NCI-H2107 treated with DMSO at 0.1 percent for 48 hours (cell line): ENCODE measurements around the gene HMCN1.
"Not testable (repeated sequence)": the region's sequence is repeated elsewhere in the genome, so short reads cannot be mapped to it uniquely, and the experiment has no call there.

Source experiments
- DNase-seq: peaks from one replicate; lab custom pipeline; 2025; ENCODE audit not compliant: unreplicated experiment; lab: John Stamatoyannopoulos, UW

HMCN1 gene

GRCh38 chr1:185739967-185740366 is 5.8 kb downstream of the HMCN1 start:
- DNase-seq = no peak

GRCh38 chr1:185741551-185741950 is 7.4 kb downstream of the HMCN1 start:
- no peak for DNase-seq

GRCh38 chr1:185742403-185742802 is 8.2 kb downstream of the HMCN1 start:
- no peak for DNase-seq

- no peak for DNase-seq
Measured at GRCh38 chr1:185745165-185745564, 11.0 kb downstream of the HMCN1 start.

- no peak for DNase-seq
Measured at GRCh38 chr1:185759061-185759460, 24.9 kb downstream of the HMCN1 start.

GRCh38 chr1:185761841-185762240 is 27.6 kb downstream of the HMCN1 start:
- DNase-seq = no peak

- no peak for DNase-seq
Measured at GRCh38 chr1:185767508-185768120, 33.4 kb downstream of the HMCN1 start.

- DNase-seq = no peak
Measured at GRCh38 chr1:185768371-185768770, 34.2 kb downstream of the HMCN1 start.

- no peak for DNase-seq
Measured at GRCh38 chr1:185769136-185769535, 34.9 kb downstream of the HMCN1 start.

GRCh38 chr1:185774394-185774793 is 40.2 kb downstream of the HMCN1 start:
- no peak for DNase-seq

GRCh38 chr1:185775501-185775900 is 41.3 kb downstream of the HMCN1 start:
- DNase-seq = peak; percentile 57

- DNase-seq = no peak
Measured at GRCh38 chr1:185776522-185776921, 42.3 kb downstream of the HMCN1 start.

GRCh38 chr1:185783860-185784259 is 49.7 kb downstream of the HMCN1 start:
- DNase-seq = not testable (repeated sequence)

- no peak for DNase-seq
Measured at GRCh38 chr1:185785586-185785985, 51.4 kb downstream of the HMCN1 start.

GRCh38 chr1:185786524-185786923 is 52.3 kb downstream of the HMCN1 start:
- no peak for DNase-seq

- no peak for DNase-seq
Measured at GRCh38 chr1:185787238-185787637, 53.0 kb downstream of the HMCN1 start.

GRCh38 chr1:185788386-185788785 is 54.2 kb downstream of the HMCN1 start:
- no peak for DNase-seq

GRCh38 chr1:185789501-185790193 is 55.5 kb downstream of the HMCN1 start:
- no peak for DNase-seq

GRCh38 chr1:185790194-185790735 is 56.1 kb downstream of the HMCN1 start:
- no peak for DNase-seq

- no peak for DNase-seq
Measured at GRCh38 chr1:185792040-185792439, 57.8 kb downstream of the HMCN1 start.

GRCh38 chr1:185794495-185794894 is 60.3 kb downstream of the HMCN1 start:
- not testable (repeated sequence) for DNase-seq

GRCh38 chr1:185795181-185795580 is 61.0 kb downstream of the HMCN1 start:
- no peak for DNase-seq

GRCh38 chr1:185798505-185798904 is 64.3 kb downstream of the HMCN1 start:
- DNase-seq = no peak
